ENCODE data around the gene BLTP2.

The BLTP2 gene

DNA sequence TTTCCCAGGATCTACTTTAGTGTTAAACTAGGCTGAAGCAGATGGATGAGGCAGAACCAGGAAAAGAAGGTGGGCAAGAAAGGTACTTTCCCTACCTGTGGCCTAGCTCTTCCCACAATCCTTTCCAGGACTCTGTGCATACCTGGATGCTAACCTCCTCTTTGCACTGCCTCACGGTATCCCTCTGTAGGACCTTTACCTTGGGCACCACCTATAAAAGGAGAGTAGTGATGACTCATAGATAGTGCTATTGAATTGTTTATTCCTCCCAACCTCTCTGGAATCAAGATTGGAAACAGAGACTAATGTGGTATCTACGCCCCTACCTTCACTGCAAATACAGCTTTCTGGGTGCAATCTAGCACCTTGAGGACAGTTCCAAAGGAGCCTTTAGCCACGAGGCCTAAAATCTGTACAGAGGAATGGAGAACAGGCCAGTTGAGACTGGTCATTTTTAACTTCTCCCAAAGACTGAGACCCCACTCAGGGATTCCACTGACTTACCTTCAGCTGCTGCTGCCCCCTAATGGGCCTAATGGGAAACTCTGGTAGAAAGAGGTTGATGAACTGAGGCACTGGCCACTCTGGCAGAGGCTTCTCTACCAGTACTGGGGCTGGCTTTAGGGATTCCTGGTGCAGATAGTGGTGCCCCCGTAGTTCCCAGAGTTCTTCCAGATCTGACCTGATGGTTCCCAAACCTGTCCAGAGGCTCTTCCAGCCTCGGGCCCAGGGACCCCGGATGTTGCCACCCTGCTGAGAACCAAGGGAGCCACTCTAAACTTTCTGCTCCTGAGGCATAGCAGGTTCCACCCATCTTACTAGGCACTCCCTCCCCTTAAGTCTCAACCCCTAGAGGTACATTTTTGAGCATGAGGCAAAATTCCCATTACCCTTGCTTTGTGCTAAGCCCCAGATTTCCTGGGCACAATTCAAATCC, 31.8 kb downstream of the BLTP2 start:
- ATAC-seq, result peak; percentile 84
- TF ChIP-seq ISL1 (CRISPR knock-in tag; IDR thresholded peaks at IDR 0.05), result no peak
- TF ChIP-seq ZNF565 (CRISPR knock-in tag; conservative IDR thresholded peaks at IDR 0.05; ENCODE audit: low read depth), result no peak
- TF ChIP-seq, protein P1, sequence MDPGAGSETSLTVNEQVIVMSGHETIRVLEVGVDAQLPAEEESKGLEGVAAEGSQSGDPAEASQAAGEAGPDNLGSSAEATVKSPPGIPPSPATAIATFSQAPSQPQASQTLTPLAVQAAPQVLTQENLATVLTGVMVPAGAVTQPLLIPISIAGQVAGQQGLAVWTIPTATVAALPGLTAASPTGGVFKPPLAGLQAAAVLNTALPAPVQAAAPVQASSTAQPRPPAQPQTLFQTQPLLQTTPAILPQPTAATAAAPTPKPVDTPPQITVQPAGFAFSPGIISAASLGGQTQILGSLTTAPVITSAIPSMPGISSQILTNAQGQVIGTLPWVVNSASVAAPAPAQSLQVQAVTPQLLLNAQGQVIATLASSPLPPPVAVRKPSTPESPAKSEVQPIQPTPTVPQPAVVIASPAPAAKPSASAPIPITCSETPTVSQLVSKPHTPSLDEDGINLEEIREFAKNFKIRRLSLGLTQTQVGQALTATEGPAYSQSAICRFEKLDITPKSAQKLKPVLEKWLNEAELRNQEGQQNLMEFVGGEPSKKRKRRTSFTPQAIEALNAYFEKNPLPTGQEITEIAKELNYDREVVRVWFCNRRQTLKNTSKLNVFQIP (CRISPR knock-in tag; IDR thresholded peaks at IDR 0.05; ENCODE audit: borderline replicate concordance, low read depth), result no peak
- no peak for TF ChIP-seq ESRRG (CRISPR knock-in tag; IDR thresholded peaks at IDR 0.05)
- no peak for TF ChIP-seq CSDC2 (CRISPR knock-in tag; IDR thresholded peaks at IDR 0.05)
- TF ChIP-seq, protein P2, sequence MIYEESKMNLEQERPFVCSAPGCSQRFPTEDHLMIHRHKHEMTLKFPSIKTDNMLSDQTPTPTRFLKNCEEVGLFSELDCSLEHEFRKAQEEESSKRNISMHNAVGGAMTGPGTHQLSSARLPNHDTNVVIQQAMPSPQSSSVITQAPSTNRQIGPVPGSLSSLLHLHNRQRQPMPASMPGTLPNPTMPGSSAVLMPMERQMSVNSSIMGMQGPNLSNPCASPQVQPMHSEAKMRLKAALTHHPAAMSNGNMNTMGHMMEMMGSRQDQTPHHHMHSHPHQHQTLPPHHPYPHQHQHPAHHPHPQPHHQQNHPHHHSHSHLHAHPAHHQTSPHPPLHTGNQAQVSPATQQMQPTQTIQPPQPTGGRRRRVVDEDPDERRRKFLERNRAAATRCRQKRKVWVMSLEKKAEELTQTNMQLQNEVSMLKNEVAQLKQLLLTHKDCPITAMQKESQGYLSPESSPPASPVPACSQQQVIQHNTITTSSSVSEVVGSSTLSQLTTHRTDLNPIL (CRISPR knock-in tag; IDR thresholded peaks at IDR 0.05; ENCODE audit: low read depth), result no peak
- TF ChIP-seq ARNTL (CRISPR knock-in tag; IDR thresholded peaks at IDR 0.05; ENCODE audit: borderline replicate concordance, low read depth), result no peak
- no peak for TF ChIP-seq SNAI2 (CRISPR knock-in tag; IDR thresholded peaks at IDR 0.05)
- no peak for TF ChIP-seq ZFP30 (CRISPR knock-in tag; IDR thresholded peaks at IDR 0.05)
- no peak for TF ChIP-seq ZC3H10 (CRISPR knock-in tag; IDR thresholded peaks at IDR 0.05)
- TF ChIP-seq, protein P3, sequence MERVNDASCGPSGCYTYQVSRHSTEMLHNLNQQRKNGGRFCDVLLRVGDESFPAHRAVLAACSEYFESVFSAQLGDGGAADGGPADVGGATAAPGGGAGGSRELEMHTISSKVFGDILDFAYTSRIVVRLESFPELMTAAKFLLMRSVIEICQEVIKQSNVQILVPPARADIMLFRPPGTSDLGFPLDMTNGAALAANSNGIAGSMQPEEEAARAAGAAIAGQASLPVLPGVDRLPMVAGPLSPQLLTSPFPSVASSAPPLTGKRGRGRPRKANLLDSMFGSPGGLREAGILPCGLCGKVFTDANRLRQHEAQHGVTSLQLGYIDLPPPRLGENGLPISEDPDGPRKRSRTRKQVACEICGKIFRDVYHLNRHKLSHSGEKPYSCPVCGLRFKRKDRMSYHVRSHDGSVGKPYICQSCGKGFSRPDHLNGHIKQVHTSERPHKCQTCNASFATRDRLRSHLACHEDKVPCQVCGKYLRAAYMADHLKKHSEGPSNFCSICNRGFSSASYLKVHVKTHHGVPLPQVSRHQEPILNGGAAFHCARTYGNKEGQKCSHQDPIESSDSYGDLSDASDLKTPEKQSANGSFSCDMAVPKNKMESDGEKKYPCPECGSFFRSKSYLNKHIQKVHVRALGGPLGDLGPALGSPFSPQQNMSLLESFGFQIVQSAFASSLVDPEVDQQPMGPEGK (CRISPR knock-in tag; IDR thresholded peaks at IDR 0.05; ENCODE audit: borderline replicate concordance), result no peak
- no peak for TF ChIP-seq ZFP3 (CRISPR knock-in tag; IDR thresholded peaks at IDR 0.05)
- TF ChIP-seq, protein P4, sequence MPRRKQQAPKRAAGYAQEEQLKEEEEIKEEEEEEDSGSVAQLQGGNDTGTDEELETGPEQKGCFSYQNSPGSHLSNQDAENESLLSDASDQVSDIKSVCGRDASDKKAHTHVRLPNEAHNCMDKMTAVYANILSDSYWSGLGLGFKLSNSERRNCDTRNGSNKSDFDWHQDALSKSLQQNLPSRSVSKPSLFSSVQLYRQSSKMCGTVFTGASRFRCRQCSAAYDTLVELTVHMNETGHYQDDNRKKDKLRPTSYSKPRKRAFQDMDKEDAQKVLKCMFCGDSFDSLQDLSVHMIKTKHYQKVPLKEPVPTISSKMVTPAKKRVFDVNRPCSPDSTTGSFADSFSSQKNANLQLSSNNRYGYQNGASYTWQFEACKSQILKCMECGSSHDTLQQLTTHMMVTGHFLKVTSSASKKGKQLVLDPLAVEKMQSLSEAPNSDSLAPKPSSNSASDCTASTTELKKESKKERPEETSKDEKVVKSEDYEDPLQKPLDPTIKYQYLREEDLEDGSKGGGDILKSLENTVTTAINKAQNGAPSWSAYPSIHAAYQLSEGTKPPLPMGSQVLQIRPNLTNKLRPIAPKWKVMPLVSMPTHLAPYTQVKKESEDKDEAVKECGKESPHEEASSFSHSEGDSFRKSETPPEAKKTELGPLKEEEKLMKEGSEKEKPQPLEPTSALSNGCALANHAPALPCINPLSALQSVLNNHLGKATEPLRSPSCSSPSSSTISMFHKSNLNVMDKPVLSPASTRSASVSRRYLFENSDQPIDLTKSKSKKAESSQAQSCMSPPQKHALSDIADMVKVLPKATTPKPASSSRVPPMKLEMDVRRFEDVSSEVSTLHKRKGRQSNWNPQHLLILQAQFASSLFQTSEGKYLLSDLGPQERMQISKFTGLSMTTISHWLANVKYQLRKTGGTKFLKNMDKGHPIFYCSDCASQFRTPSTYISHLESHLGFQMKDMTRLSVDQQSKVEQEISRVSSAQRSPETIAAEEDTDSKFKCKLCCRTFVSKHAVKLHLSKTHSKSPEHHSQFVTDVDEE (CRISPR knock-in tag; IDR thresholded peaks at IDR 0.05), result no peak

DNA sequence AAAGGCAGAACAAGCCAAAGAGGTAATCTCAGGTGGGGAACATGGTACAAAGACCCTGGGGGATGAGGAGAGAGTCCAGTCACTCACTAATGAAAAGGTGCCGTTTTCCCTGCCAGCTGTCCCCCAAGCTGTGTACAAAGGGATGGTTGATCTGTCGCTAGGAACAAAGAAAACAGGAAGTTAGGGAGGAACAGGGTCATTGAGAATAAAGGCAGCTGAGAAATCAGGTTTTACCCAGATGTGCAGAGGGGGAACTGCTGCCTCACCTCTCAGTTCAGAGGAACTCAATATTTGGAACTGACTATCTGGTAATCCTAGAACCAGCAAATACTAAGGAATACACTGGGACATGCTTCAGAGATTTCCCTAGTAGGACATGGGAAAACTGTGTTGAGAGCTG, 32.4 kb downstream of the BLTP2 start:
- ATAC-seq, result no peak
- TF ChIP-seq, protein P1 (CRISPR knock-in tag; IDR thresholded peaks at IDR 0.05; ENCODE audit: borderline replicate concordance, low read depth), result no peak
- TF ChIP-seq RARB (CRISPR knock-in tag; IDR thresholded peaks at IDR 0.05) (no peak), ESRRG (CRISPR knock-in tag; IDR thresholded peaks at IDR 0.05) (no peak), SNAI2 (CRISPR knock-in tag; IDR thresholded peaks at IDR 0.05) (no peak), BACH2 (CRISPR knock-in tag; IDR thresholded peaks at IDR 0.05; ENCODE audit: borderline replicate concordance) (no peak), ZFP30 (CRISPR knock-in tag; IDR thresholded peaks at IDR 0.05) (no peak), ZNF8 (CRISPR knock-in tag; IDR thresholded peaks at IDR 0.05) (no peak), GLIS3 (CRISPR knock-in tag; IDR thresholded peaks at IDR 0.05) (no peak), TCF4 (CRISPR knock-in tag; IDR thresholded peaks at IDR 0.05; ENCODE audit: borderline replicate concordance) (no peak), PPARA (CRISPR knock-in tag; IDR thresholded peaks at IDR 0.05; ENCODE audit: borderline replicate concordance) (no peak), TOX (CRISPR knock-in tag; IDR thresholded peaks at IDR 0.05; ENCODE audit: borderline replicate concordance) (no peak), OSR1 (CRISPR knock-in tag; IDR thresholded peaks at IDR 0.05) (no peak)
- TF ChIP-seq, protein P4 (CRISPR knock-in tag; IDR thresholded peaks at IDR 0.05), result no peak
- TF ChIP-seq, protein P5, sequence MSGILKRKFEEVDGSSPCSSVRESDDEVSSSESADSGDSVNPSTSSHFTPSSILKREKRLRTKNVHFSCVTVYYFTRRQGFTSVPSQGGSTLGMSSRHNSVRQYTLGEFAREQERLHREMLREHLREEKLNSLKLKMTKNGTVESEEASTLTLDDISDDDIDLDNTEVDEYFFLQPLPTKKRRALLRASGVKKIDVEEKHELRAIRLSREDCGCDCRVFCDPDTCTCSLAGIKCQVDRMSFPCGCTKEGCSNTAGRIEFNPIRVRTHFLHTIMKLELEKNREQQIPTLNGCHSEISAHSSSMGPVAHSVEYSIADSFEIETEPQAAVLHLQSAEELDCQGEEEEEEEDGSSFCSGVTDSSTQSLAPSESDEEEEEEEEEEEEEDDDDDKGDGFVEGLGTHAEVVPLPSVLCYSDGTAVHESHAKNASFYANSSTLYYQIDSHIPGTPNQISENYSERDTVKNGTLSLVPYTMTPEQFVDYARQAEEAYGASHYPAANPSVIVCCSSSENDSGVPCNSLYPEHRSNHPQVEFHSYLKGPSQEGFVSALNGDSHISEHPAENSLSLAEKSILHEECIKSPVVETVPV (CRISPR knock-in tag; IDR thresholded peaks at IDR 0.05), result no peak
